TTC549 (cell line): ENCODE results near the gene NHERF2.

Experiments
- FAIRE-seq: peaks from 2 replicates; lab custom pipeline; 2012; peaks lifted over from hg19 to GRCh38; lab: Jason Lieb, UNC

Gene NHERF2

GRCh38 chr16:1991135-1991551 lies 35.6 kb upstream of the NHERF2 start:
- FAIRE-seq: no peak

GRCh38 chr16:1991588-1991947 lies 35.1 kb upstream of the NHERF2 start:
- FAIRE-seq: no peak

- no peak for FAIRE-seq
Measured at GRCh38 chr16:1991948-1992703, 34.6 kb upstream of the NHERF2 start.

GRCh38 chr16:1992704-1993317 lies 33.9 kb upstream of the NHERF2 start:
- FAIRE-seq: no peak

GRCh38 chr16:1993731-1994131 lies 33.0 kb upstream of the NHERF2 start:
- FAIRE-seq: no peak

GRCh38 chr16:1997494-1998359 lies 29.0 kb upstream of the NHERF2 start:
- no peak for FAIRE-seq

- no peak for FAIRE-seq
Measured at GRCh38 chr16:1998360-1998835, 28.3 kb upstream of the NHERF2 start.

GRCh38 chr16:1998852-1999801 lies 27.6 kb upstream of the NHERF2 start:
- no peak for FAIRE-seq

- no peak for FAIRE-seq
Measured at GRCh38 chr16:1999866-2000514, 26.7 kb upstream of the NHERF2 start.

- no peak for FAIRE-seq
Measured at GRCh38 chr16:2001035-2001434, 25.7 kb upstream of the NHERF2 start.

- no peak for FAIRE-seq
Measured at GRCh38 chr16:2001456-2002355, 25.0 kb upstream of the NHERF2 start.

GRCh38 chr16:2002406-2003230 lies 24.1 kb upstream of the NHERF2 start:
- no peak for FAIRE-seq

GRCh38 chr16:2003231-2003826 lies 23.4 kb upstream of the NHERF2 start:
- FAIRE-seq: no peak

GRCh38 chr16:2003827-2004641 lies 22.7 kb upstream of the NHERF2 start:
- peak; percentile 43 for FAIRE-seq

- FAIRE-seq: no peak
Measured at GRCh38 chr16:2004795-2005517, 21.7 kb upstream of the NHERF2 start.

- FAIRE-seq: no peak
Measured at GRCh38 chr16:2005646-2006045, 21.1 kb upstream of the NHERF2 start.

GRCh38 chr16:2006317-2006716 lies 20.4 kb upstream of the NHERF2 start:
- FAIRE-seq: no peak
